ENCODE measurements around the gene USP26.

DNA sequence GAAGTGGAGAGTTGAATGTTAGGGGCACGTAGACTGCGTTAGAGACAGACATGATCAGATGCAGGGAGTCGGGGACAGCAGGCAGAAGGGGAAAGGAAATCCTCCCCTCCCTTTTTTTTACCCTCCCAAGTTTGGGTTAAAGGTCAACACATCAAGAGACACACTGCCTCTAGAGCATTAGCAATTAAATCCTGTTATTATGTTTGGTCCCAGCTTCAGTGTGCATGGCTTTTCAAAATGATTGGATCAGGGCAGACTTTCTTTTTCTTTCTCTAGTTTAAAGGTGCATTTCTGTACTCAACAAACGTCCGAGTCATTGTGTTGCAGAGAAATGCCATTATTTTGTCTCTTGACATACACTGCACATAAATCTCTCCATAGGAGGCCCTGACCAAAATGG, 63.9 kb downstream of the USP26 start:
- TF ChIP-seq, protein P1, sequence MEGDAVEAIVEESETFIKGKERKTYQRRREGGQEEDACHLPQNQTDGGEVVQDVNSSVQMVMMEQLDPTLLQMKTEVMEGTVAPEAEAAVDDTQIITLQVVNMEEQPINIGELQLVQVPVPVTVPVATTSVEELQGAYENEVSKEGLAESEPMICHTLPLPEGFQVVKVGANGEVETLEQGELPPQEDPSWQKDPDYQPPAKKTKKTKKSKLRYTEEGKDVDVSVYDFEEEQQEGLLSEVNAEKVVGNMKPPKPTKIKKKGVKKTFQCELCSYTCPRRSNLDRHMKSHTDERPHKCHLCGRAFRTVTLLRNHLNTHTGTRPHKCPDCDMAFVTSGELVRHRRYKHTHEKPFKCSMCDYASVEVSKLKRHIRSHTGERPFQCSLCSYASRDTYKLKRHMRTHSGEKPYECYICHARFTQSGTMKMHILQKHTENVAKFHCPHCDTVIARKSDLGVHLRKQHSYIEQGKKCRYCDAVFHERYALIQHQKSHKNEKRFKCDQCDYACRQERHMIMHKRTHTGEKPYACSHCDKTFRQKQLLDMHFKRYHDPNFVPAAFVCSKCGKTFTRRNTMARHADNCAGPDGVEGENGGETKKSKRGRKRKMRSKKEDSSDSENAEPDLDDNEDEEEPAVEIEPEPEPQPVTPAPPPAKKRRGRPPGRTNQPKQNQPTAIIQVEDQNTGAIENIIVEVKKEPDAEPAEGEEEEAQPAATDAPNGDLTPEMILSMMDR (IDR thresholded peaks at IDR 0.05): no peak
- no peak for TF ChIP-seq POLR2A (IDR thresholded peaks at IDR 0.05)
